AG09309 (cell line): Measurements from ENCODE around the gene SPAG7.

Experiments used
- DNase-seq: peaks from one replicate; pipeline ENCODE4 v3.0.0-alpha.2; 2010; ENCODE audit warnings: low read depth
- H3K4me3 ChIP-seq: 2 replicates; pipeline ENCODE4 v1.5.1; 2011; ENCODE audit warnings: mild to moderate bottlenecking, low read depth, low read length, moderate library complexity; ENCODE audit not compliant: control insufficient read depth
- TF ChIP-seq, protein P1 (sequence below): IDR thresholded peaks from 2 replicates; pipeline ENCODE4 v1.5.1; 2011; ENCODE audit warnings: mild to moderate bottlenecking, low read depth, low read length, inconsistent platforms; ENCODE audit not compliant: insufficient read depth, control insufficient read depth; ENCODE audit errors: missing control alignments

Gene SPAG7

GRCh38 chr17:4987767-4988567 is 20.4 kb upstream of the SPAG7 start:
- TF ChIP-seq, protein P1, sequence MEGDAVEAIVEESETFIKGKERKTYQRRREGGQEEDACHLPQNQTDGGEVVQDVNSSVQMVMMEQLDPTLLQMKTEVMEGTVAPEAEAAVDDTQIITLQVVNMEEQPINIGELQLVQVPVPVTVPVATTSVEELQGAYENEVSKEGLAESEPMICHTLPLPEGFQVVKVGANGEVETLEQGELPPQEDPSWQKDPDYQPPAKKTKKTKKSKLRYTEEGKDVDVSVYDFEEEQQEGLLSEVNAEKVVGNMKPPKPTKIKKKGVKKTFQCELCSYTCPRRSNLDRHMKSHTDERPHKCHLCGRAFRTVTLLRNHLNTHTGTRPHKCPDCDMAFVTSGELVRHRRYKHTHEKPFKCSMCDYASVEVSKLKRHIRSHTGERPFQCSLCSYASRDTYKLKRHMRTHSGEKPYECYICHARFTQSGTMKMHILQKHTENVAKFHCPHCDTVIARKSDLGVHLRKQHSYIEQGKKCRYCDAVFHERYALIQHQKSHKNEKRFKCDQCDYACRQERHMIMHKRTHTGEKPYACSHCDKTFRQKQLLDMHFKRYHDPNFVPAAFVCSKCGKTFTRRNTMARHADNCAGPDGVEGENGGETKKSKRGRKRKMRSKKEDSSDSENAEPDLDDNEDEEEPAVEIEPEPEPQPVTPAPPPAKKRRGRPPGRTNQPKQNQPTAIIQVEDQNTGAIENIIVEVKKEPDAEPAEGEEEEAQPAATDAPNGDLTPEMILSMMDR = no peak
- DNase-seq = no peak
- peak overlapping the region; percentile 89 for H3K4me3 ChIP-seq

- no peak for DNase-seq
- H3K4me3 ChIP-seq = peak within 1 kb of the TSS; percentile 89
- TF ChIP-seq, protein P1 = peak; percentile 49
These were observed 19.5 kb upstream of the SPAG7 start, which contains the start of gene CAMTA2 for GRCh38 chr17:4986951-4987766. Gene CAMTA2, minus strand, starts transcription at chr17:4987675. Its CDS starts 1,453 bp downstream, at chr17:4986222.

GRCh38 chr17:4986403-4986802 is 18.8 kb upstream of the SPAG7 start:
- peak overlapping the region; percentile 89 for H3K4me3 ChIP-seq
- DNase-seq = no peak
- TF ChIP-seq, protein P1 = no peak

DNA sequence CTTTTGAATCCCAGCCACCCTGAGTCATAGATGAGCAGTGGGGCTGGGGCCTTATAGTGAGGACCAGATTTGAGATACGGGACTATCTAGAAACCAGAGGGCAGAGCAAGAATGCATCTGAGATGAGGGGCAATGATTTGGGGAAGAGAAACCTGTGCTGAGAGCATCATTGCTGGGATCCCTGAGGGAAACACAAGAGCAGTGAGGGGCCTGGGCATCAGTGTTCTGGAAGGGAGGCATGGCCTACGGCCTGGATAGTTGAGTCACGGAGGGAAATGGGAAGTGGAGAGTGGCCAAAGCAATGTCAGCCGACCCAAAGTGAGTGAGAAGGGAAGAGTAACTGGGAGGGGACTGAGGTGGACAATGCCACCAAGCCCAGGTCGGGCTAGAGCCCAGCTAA is 14.7 kb upstream of the SPAG7 start:
- H3K4me3 ChIP-seq = no peak overlapping the region
- TF ChIP-seq, protein P1 = no peak
- no peak for DNase-seq

DNA sequence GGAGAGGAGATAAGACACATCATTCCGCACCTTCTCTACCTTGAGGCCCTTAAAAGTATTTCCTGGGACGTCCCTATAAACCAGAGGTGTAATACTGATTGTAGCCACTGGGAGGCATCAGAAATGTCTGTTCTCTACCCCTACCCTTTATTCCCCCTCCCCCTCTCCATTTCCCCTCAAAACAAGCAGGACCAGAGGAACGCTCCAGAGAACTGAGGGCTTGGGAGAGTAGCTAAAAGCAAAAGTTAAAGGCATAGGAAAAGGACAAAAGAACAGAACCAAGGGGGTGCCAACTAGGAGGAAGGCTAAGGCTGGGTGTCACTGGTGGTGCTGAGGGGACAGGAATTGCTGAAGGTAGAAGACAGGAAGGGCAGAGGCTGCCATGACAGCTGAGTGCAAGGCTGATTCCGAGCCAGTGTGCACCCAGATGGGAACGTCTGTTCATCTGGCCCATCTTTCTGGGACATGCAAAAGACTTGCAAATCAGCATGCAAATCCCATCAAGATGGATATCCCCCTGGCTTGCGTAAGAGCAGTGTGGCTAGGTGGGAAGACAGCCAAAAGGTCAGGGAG is 13.1 kb upstream of the SPAG7 start:
- TF ChIP-seq, protein P1 = peak; percentile 63
- no peak for DNase-seq
- no peak overlapping the region for H3K4me3 ChIP-seq

DNA sequence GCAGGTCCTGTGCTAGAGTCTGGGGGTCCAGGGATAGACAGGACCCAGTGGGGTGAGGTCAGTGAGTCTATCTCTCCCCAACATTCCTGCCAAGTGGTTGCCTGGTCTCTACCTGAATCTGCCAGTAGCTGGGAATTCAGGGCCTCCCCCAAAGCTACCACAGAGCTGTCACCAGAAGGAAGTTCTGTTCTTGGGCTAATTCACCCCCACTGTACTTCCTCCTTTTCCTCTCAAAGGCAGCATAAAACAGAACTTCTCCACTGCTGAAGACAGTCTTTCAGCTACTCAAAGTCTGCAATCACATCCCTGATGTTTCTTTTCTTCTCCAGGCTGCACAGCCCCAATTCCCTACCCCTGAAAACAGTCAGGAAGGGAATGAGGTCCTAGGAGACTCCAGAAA is 11.1 kb upstream of the SPAG7 start:
- no peak overlapping the region for H3K4me3 ChIP-seq
- TF ChIP-seq, protein P1 = no peak
- no peak for DNase-seq
